Measurements from ENCODE around the gene EIF1.

The EIF1 gene

GRCh38 chr17:41738077-41738800 is 49.6 kb downstream of the EIF1 start:
- peak; percentile 86 for DNase-seq

- DNase-seq, result no peak
Observed at GRCh38 chr17:41738801-41739112, 50.1 kb downstream of the EIF1 start.

GRCh38 chr17:41739661-41740352 is 51.1 kb downstream of the EIF1 start:
- no peak for DNase-seq

GRCh38 chr17:41740506-41740905 is 51.8 kb downstream of the EIF1 start:
- no peak for DNase-seq

- DNase-seq, result no peak
Observed at GRCh38 chr17:41741709-41742108, 53.0 kb downstream of the EIF1 start.

Measured in activated CD4-positive, CD25-positive, alpha-beta regulatory T cell treated with anti-CD3 and anti-CD28 coated beads, Interleukin-2, amount 50 U/mL, for 72 hours (primary cell).